CD14-positive monocyte (primary cell): ENCODE measurements around the gene MRPS27. TPM values are rescaled to one million over a fixed set of nuclear protein-coding genes. Genes with fewer than 3 reads are reported as not detected.

Experiments
- DNase-seq, 3 donors: peaks; one replicate each; pipeline ENCODE4 v3.0.0-alpha.2; 2011 to 2022
- H2AFZ ChIP-seq: 2 replicates; pipeline ENCODE4 v1.6.0; 2012; ENCODE audit warnings: mild to moderate bottlenecking, low read depth, low read length, inconsistent platforms; ENCODE audit not compliant: insufficient read depth, poor library complexity, severe bottlenecking
- H3K27ac ChIP-seq, 2 donors: 1 replicate in 1 of 2; 2 replicates in 1 of 2; pipeline ENCODE4 v1.5.1; 2012 to 2013; ENCODE audit warnings: low read length in 2 of 2, control low read depth in 1 of 2, inconsistent platforms in 1 of 2, low read depth in 1 of 2, mild to moderate bottlenecking in 1 of 2
- H3K27me3 ChIP-seq, 2 donors: one replicate each; pipeline versions ENCODE4 v1.6.0 to v1.6.1; 2011 to 2013; ENCODE audit warnings: low read length in 2 of 2; ENCODE audit not compliant: control insufficient read depth in 2 of 2, insufficient read depth in 2 of 2
- H3K36me3 ChIP-seq, 2 donors: replicated peaks in 1 of 2; 1 replicate in 1 of 2; 2 replicates in 1 of 2; pipeline versions ENCODE4 v1.5.1 to v1.6.1; 2012 to 2013; ENCODE audit warnings: low read length in 2 of 2, control low read depth in 1 of 2, inconsistent platforms in 1 of 2, mild to moderate bottlenecking in 1 of 2; ENCODE audit not compliant: insufficient read depth in 2 of 2, control insufficient read depth in 1 of 2
- H3K4me1 ChIP-seq, 2 donors: 1 replicate in 1 of 2; 2 replicates in 1 of 2; pipeline versions ENCODE4 v1.5.1 to v1.6.1; 2012 to 2013; ENCODE audit warnings: low read length in 2 of 2, control low read depth in 1 of 2, inconsistent platforms in 1 of 2, mild to moderate bottlenecking in 1 of 2, moderate library complexity in 1 of 2; ENCODE audit not compliant: insufficient read depth in 2 of 2, control insufficient read depth in 1 of 2
- H3K4me2 ChIP-seq: replicated peaks from 2 replicates; pipeline ENCODE3; 2012; ENCODE audit warnings: low read length, moderate library complexity, mild to moderate bottlenecking; ENCODE audit not compliant: poor library complexity, severe bottlenecking; ENCODE audit errors: extremely low read depth
- H3K4me3 ChIP-seq, 3 experiments: fragments of 200-600 bp in 1 of 3; sonication (generic) in 1 of 3; replicated peaks in 1 of 3; 1 replicate in 2 of 3; 2 replicates in 1 of 3; pipeline ENCODE4 v1.5.1; 2011 to 2013; ENCODE audit warnings: low read length in 3 of 3, mild to moderate bottlenecking in 3 of 3, control low read depth in 2 of 3, low read depth in 2 of 3, inconsistent platforms in 1 of 3, moderate library complexity in 1 of 3
- H3K79me2 ChIP-seq: 2 replicates; pipeline ENCODE4 v1.6.0; 2012; ENCODE audit warnings: mild to moderate bottlenecking, control low read depth, inconsistent platforms, low read length, moderate library complexity; ENCODE audit not compliant: insufficient read depth
- H3K9ac ChIP-seq: 2 replicates; pipeline ENCODE4 v1.6.0; 2017; ENCODE audit warnings: low read length, mild to moderate bottlenecking; ENCODE audit not compliant: insufficient read depth, poor library complexity, severe bottlenecking
- H3K9me3 ChIP-seq, 2 donors: replicated peaks in 1 of 2; 1 replicate in 1 of 2; 2 replicates in 1 of 2; pipeline versions ENCODE4 v1.5.1 to v1.6.1; 2012 to 2013; ENCODE audit warnings: low read length in 2 of 2, control low read depth in 1 of 2; ENCODE audit not compliant: control insufficient read depth in 1 of 2, insufficient read depth in 1 of 2
- H4K20me1 ChIP-seq: 2 replicates; pipeline ENCODE4 v1.6.0; 2012; ENCODE audit warnings: mild to moderate bottlenecking, low read length, control low read depth, moderate library complexity; ENCODE audit not compliant: insufficient read depth
- H3K27ac Mint-ChIP-seq, 7 donors: one replicate each; pipeline ENCODE4 v1.8.0; 2020; ENCODE audit warnings: mild to moderate bottlenecking in 7 of 7, mixed read lengths in 7 of 7, moderate library complexity in 6 of 7, inconsistent platforms in 2 of 7
- H3K27me3 Mint-ChIP-seq, 3 donors: one replicate each; pipeline ENCODE4 v1.8.0; 2021 to 2022; ENCODE audit warnings: low read depth in 3 of 3, mild to moderate bottlenecking in 3 of 3, mixed read lengths in 3 of 3, moderate library complexity in 3 of 3, inconsistent platforms in 1 of 3
- H3K36me3 Mint-ChIP-seq, 2 donors: one replicate each; pipeline ENCODE4 v1.8.0; 2020; ENCODE audit warnings: mixed read lengths in 2 of 2, inconsistent platforms in 1 of 2, mild to moderate bottlenecking in 1 of 2
- H3K4me1 Mint-ChIP-seq: one replicate; pipeline ENCODE4 v1.8.0; 2020; ENCODE audit warnings: mild to moderate bottlenecking, mixed read lengths
- H3K4me3 Mint-ChIP-seq, 2 donors: one replicate each; pipeline ENCODE4 v1.8.0; 2020; ENCODE audit warnings: mild to moderate bottlenecking in 2 of 2, mixed read lengths in 2 of 2, moderate library complexity in 1 of 2
- H3K9me3 Mint-ChIP-seq, 7 donors: one replicate each; pipeline ENCODE4 v1.8.0; 2020 to 2022; ENCODE audit warnings: mixed read lengths in 7 of 7, mild to moderate bottlenecking in 6 of 7, moderate library complexity in 6 of 7, inconsistent platforms in 2 of 7
- CTCF ChIP-seq: fragments of 200-600 bp; IDR thresholded peaks from one replicate; pipeline ENCODE4 v1.8.0; 2022; ENCODE audit warnings: antibody characterized with exemption, mild to moderate bottlenecking
- WGBS: methylation state at CpG from one replicate; pipeline ENCODE4 v1.1.5; 2013; ENCODE audit warnings: missing lambda C conversion rate; ENCODE audit not compliant: insufficient coverage; 5-methylcytosine and 5-hydroxymethylcytosine counted together
- intact Hi-C, 2 donors: fragments of 100-400 bp; cut with micrococcal nuclease; formaldehyde crosslinking; loops; one replicate each; pipeline versions ENCODE4 v1.15.0 to v1.15.1; 2023
- polyA plus RNA-seq, 3 donors: library from polyadenylated mRNA; depleted of rRNA in 1 of 3; unstranded in 2 of 3; stranded (reverse) in 1 of 3; fragments of 300-500 nt in 2 of 3; fragments of >200 nt in 1 of 3; fragmentation: Illumina TruSeq in 2 of 3; gene quantifications; 1 replicate in 2 of 3; 2 replicates in 1 of 3; pipeline ENCODE4 v1.2.3, GENCODE V29; 2012 to 2021

The MRPS27 gene
- polyA plus RNA-seq, 3 donors = 13.3 to 19.2 (median 15.3) TPM

GRCh38 chr5:72328172-72328571 is 8.1 kb upstream of the MRPS27 start:
- Histone ChIP-seq H3K4me2 (no peak overlapping the region), H3K27me3 (no peaks in the 10 kb centered on the region), H4K20me1 (no peaks in the 10 kb centered on the region), H3K4me3 (no peak overlapping the region), H3K27ac (no peak overlapping the region), H3K36me3 (peaks cover 19 to 73% of the 10 kb centered on the region in 2 donors), H3K9me3 (no peaks in the 10 kb centered on the region), H3K4me1 (no peaks in the 10 kb centered on the region), H3K9ac (no peak overlapping the region), H3K79me2 (no peaks in the 10 kb centered on the region), H2AFZ (no peak overlapping the region)
- Mint-ChIP-seq H3K36me3 (peaks cover 53 to 65% of the 10 kb centered on the region in 2 donors), H3K9me3 (no peaks in the 10 kb centered on the region), H3K4me1 (no peaks in the 10 kb centered on the region), H3K27me3 (no peaks in the 10 kb centered on the region), H3K4me3 (no peak overlapping the region), H3K27ac (no peak overlapping the region)
- DNase-seq = no peak
- no peak for TF ChIP-seq CTCF
- intact Hi-C loops = no loop called here

GRCh38 chr5:72326306-72326649 is 6.2 kb upstream of the MRPS27 start:
- Mint-ChIP-seq H3K9me3 (no peaks in the 10 kb centered on the region), H3K36me3 (peaks cover 48 to 59% of the 10 kb centered on the region in 2 donors), H3K4me1 (no peaks in the 10 kb centered on the region), H3K4me3 (no peak overlapping the region), H3K27me3 (no peaks in the 10 kb centered on the region), H3K27ac (no peak overlapping the region)
- no peak for DNase-seq
- Histone ChIP-seq H4K20me1 (no peaks in the 10 kb centered on the region), H2AFZ (no peak overlapping the region), H3K79me2 (no peaks in the 10 kb centered on the region), H3K4me3 (no peak overlapping the region), H3K27ac (no peak overlapping the region), H3K9me3 (no peaks in the 10 kb centered on the region), H3K9ac (no peak overlapping the region), H3K4me2 (no peak overlapping the region), H3K27me3 (no peaks in the 10 kb centered on the region), H3K36me3 (peaks cover 15 to 68% of the 10 kb centered on the region in 2 donors), H3K4me1 (peaks cover 0 to under 1% of the 10 kb centered on the region in 2 donors)
- TF ChIP-seq CTCF = no peak
- no CpG with 5 or more reads among the region's 2 CpGs for WGBS
- intact Hi-C loops = no loop called here
